Liver (tissue), 9 donors: ENCODE results near the gene TIMP1. TPM values are rescaled to one million over a fixed set of nuclear protein-coding genes. Genes with fewer than 3 reads are reported as not detected.

Source experiments
- DNase-seq: peaks from one replicate; pipeline ENCODE4 v3.0.0-alpha.2; 2017; ENCODE audit warnings: low spot score
- H3K27ac ChIP-seq, 2 donors: one replicate each; pipeline ENCODE4 v1.7.0; 2013; ENCODE audit warnings: inconsistent platforms in 2 of 2, low read length in 2 of 2, control low read depth in 1 of 2, low read depth in 1 of 2, mild to moderate bottlenecking in 1 of 2
- H3K27me3 ChIP-seq, 4 donors: one replicate each; pipeline versions ENCODE4 v1.6.1 to v1.7.0; 2013; ENCODE audit warnings: low read length in 3 of 4, inconsistent platforms in 1 of 4, mild to moderate bottlenecking in 1 of 4, moderate library complexity in 1 of 4; ENCODE audit not compliant: control insufficient read depth in 4 of 4, insufficient read depth in 4 of 4
- H3K36me3 ChIP-seq, 4 donors: one replicate each; pipeline versions ENCODE4 v1.6.1 to v1.7.0; 2013; ENCODE audit warnings: low read length in 3 of 4, mild to moderate bottlenecking in 3 of 4, low read depth in 1 of 4, moderate library complexity in 1 of 4; ENCODE audit not compliant: control insufficient read depth in 4 of 4, insufficient read depth in 3 of 4
- H3K4me1 ChIP-seq, 4 donors: one replicate each; pipeline versions ENCODE4 v1.6.1 to v1.7.0; 2013; ENCODE audit warnings: low read length in 3 of 4, mild to moderate bottlenecking in 3 of 4, moderate library complexity in 1 of 4; ENCODE audit not compliant: control insufficient read depth in 4 of 4, insufficient read depth in 4 of 4
- H3K4me3 ChIP-seq, 3 donors: one replicate each; pipeline versions ENCODE4 v1.6.1 to v1.7.0; 2013; ENCODE audit warnings: low read length in 3 of 3, control low read depth in 1 of 3, low read depth in 1 of 3, mild to moderate bottlenecking in 1 of 3
- H3K9ac ChIP-seq, 2 donors: one replicate each; pipeline ENCODE4 v1.7.0; 2013; ENCODE audit warnings: low read length in 2 of 2, mild to moderate bottlenecking in 2 of 2, moderate library complexity in 2 of 2, control low read depth in 1 of 2, low read depth in 1 of 2
- H3K9me3 ChIP-seq, 4 donors: one replicate each; pipeline versions ENCODE4 v1.6.1 to v1.7.0; 2013; ENCODE audit warnings: low read length in 3 of 4; ENCODE audit not compliant: control insufficient read depth in 4 of 4
- ATF3 ChIP-seq: IDR thresholded peaks from 2 replicates; pipeline ENCODE4 v1.6.1; 2016; ENCODE audit warnings: antibody characterized with exemption
- EGR1 ChIP-seq, 2 donors: IDR thresholded peaks; 2 replicates each; pipeline ENCODE4 v1.6.1; 2016 to 2018; ENCODE audit warnings: antibody characterized with exemption in 2 of 2, low read depth in 2 of 2
- FOXA1 ChIP-seq: IDR thresholded peaks from 2 replicates; pipeline ENCODE4 v1.6.1; 2016; ENCODE audit warnings: antibody characterized with exemption
- FOXA2 ChIP-seq: IDR thresholded peaks from 2 replicates; pipeline ENCODE4 v1.6.1; 2016; ENCODE audit warnings: antibody characterized with exemption
- GABPA ChIP-seq, 2 donors: IDR thresholded peaks in 1 of 2; conservative IDR thresholded peaks in 1 of 2; 2 replicates each; pipeline ENCODE4 v1.6.1; 2016; ENCODE audit warnings: antibody characterized with exemption in 2 of 2, mild to moderate bottlenecking in 1 of 2, moderate library complexity in 1 of 2
- HNF4A ChIP-seq, 2 donors: conservative IDR thresholded peaks; 2 replicates each; pipeline ENCODE4 v1.6.1; 2016; ENCODE audit warnings: antibody characterized with exemption in 2 of 2, mild to moderate bottlenecking in 2 of 2
- JUND ChIP-seq, 2 donors: IDR thresholded peaks; 2 replicates each; pipeline ENCODE4 v1.6.1; 2016; ENCODE audit warnings: antibody characterized with exemption in 2 of 2
- MAX ChIP-seq: IDR thresholded peaks from 2 replicates; pipeline ENCODE4 v1.6.1; 2016; ENCODE audit warnings: antibody characterized with exemption
- RAD21 ChIP-seq, 2 donors: IDR thresholded peaks; 2 replicates each; pipeline ENCODE4 v1.6.1; 2016; ENCODE audit warnings: antibody characterized with exemption in 2 of 2, mild to moderate bottlenecking in 2 of 2
- SP1 ChIP-seq: IDR thresholded peaks from 2 replicates; pipeline ENCODE4 v1.6.1; 2018; ENCODE audit warnings: antibody characterized with exemption, mild to moderate bottlenecking
- TAF1 ChIP-seq: conservative IDR thresholded peaks from 2 replicates; pipeline ENCODE4 v1.6.1; 2016; ENCODE audit warnings: antibody characterized with exemption, mild to moderate bottlenecking
- YY1 ChIP-seq: IDR thresholded peaks from 2 replicates; pipeline ENCODE4 v1.6.1; 2016; ENCODE audit warnings: antibody characterized with exemption, mild to moderate bottlenecking
- ZBTB33 ChIP-seq: IDR thresholded peaks from 2 replicates; pipeline ENCODE4 v1.6.1; 2016; ENCODE audit warnings: antibody characterized with exemption
- WGBS: extraction: QIAGEN DNeasy Blood & Tissue Kit; methylation state at CpG from one replicate; pipeline ENCODE4 v1.1.7; 2013; 5-methylcytosine and 5-hydroxymethylcytosine counted together
- polyA plus RNA-seq, 2 donors: library from polyadenylated mRNA; stranded (reverse) in 1 of 2; unstranded in 1 of 2; fragments of 200-250 nt in 1 of 2; fragments of >200 nt in 1 of 2; fragmentation: Nextera tagmentation in 1 of 2; extraction: Ambion mirVana in 1 of 2; gene quantifications; one replicate each; pipeline versions ENCODE4 v1.2.1 to v1.2.3, GENCODE V29; 2013 to 2015
- total RNA-seq, 2 donors: library from RNA; depleted of rRNA; stranded (reverse); fragments of >200 nt; gene quantifications; one replicate each; pipeline ENCODE4 v1.2.3, GENCODE V29; 2014
- TF ChIP-seq, protein P1 (sequence below): IDR thresholded peaks from 2 replicates; pipeline ENCODE4 v1.6.1; 2016; ENCODE audit warnings: antibody characterized with exemption, mild to moderate bottlenecking
- TF ChIP-seq, protein P2 (sequence below): fragments of 150-350 bp; IDR thresholded peaks from 2 replicates; pipeline ENCODE4 v1.5.1; 2017; ENCODE audit warnings: improper control_type of control experiment, low read depth, low read length; ENCODE audit not compliant: missing input control
- donor health status: healthy.
- donor health status: healthy.
- donor health status: healthy.
- donor health status: healthy.
- donor health status: healthy.

Gene TIMP1
- total and polyA plus RNA-seq, 4 donors = 18.0 to 1,609 (median 146) TPM

- TF ChIP-seq RAD21 (IDR thresholded peaks at IDR 0.05) (no peak), FOXA2 (no peak), HNF4A (conservative IDR thresholded peaks at IDR 0.05) (no peak)
- TF ChIP-seq, protein P1, sequence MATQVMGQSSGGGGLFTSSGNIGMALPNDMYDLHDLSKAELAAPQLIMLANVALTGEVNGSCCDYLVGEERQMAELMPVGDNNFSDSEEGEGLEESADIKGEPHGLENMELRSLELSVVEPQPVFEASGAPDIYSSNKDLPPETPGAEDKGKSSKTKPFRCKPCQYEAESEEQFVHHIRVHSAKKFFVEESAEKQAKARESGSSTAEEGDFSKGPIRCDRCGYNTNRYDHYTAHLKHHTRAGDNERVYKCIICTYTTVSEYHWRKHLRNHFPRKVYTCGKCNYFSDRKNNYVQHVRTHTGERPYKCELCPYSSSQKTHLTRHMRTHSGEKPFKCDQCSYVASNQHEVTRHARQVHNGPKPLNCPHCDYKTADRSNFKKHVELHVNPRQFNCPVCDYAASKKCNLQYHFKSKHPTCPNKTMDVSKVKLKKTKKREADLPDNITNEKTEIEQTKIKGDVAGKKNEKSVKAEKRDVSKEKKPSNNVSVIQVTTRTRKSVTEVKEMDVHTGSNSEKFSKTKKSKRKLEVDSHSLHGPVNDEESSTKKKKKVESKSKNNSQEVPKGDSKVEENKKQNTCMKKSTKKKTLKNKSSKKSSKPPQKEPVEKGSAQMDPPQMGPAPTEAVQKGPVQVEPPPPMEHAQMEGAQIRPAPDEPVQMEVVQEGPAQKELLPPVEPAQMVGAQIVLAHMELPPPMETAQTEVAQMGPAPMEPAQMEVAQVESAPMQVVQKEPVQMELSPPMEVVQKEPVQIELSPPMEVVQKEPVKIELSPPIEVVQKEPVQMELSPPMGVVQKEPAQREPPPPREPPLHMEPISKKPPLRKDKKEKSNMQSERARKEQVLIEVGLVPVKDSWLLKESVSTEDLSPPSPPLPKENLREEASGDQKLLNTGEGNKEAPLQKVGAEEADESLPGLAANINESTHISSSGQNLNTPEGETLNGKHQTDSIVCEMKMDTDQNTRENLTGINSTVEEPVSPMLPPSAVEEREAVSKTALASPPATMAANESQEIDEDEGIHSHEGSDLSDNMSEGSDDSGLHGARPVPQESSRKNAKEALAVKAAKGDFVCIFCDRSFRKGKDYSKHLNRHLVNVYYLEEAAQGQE = no peak
Observed at GRCh38 chrX:47611489-47611888, 29.3 kb downstream of the TIMP1 start (continued).

DNA sequence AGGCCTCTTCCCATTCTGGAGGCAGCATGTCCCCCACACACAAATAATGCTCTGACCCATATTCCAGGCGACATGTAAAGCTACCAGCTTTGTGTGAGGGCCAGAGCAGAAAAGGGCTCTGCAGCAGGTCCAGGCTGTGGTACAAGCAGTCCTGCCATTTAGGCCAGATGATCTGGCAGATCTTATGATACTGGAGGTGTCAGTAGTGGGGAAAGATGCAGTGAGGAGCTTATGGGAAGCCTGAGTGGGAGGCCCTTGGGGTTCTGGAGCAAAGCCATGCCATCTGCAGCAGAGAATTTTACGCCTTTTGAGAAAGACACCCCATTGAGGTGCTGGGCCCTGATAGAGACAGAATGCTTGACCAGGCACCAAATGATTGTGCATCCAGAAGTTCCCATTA lies 29.7 kb downstream of the TIMP1 start:
- DNase-seq = no peak
- Histone ChIP-seq H3K27me3 (no peaks in the 10 kb centered on the region), H3K9me3 (no peaks in the 10 kb centered on the region), H3K9ac (no peak overlapping the region), H3K27ac (no peak overlapping the region), H3K4me1 (no peaks in the 10 kb centered on the region), H3K4me3 (no peak overlapping the region), H3K36me3 (no peaks in the 10 kb centered on the region)
- TF ChIP-seq ZBTB33 (no peak), MAX (no peak), ATF3 (no peak), SP1 (no peak), TAF1 (no peak), FOXA2 (no peak), GABPA (IDR thresholded peaks at IDR 0.05 in 1 of 2, conservative IDR thresholded peaks at IDR 0.05 in 1 of 2) (no peak), RAD21 (IDR thresholded peaks at IDR 0.05) (no peak), JUND (IDR thresholded peaks at IDR 0.05) (no peak), EGR1 (IDR thresholded peaks at IDR 0.05; ENCODE audit: low read depth in 2 of 2) (no peak), YY1 (no peak), FOXA1 (no peak), HNF4A (conservative IDR thresholded peaks at IDR 0.05) (no peak)
- TF ChIP-seq, protein P1 = no peak
- TF ChIP-seq, protein P2, sequence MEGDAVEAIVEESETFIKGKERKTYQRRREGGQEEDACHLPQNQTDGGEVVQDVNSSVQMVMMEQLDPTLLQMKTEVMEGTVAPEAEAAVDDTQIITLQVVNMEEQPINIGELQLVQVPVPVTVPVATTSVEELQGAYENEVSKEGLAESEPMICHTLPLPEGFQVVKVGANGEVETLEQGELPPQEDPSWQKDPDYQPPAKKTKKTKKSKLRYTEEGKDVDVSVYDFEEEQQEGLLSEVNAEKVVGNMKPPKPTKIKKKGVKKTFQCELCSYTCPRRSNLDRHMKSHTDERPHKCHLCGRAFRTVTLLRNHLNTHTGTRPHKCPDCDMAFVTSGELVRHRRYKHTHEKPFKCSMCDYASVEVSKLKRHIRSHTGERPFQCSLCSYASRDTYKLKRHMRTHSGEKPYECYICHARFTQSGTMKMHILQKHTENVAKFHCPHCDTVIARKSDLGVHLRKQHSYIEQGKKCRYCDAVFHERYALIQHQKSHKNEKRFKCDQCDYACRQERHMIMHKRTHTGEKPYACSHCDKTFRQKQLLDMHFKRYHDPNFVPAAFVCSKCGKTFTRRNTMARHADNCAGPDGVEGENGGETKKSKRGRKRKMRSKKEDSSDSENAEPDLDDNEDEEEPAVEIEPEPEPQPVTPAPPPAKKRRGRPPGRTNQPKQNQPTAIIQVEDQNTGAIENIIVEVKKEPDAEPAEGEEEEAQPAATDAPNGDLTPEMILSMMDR = no peak
- WGBS = 95% methylated on average over 2 of the region's 2 CpGs
